Endodermal cell (in vitro differentiated cells): Measurements from ENCODE around the gene YJU2. TPM values are rescaled to one million over a fixed set of nuclear protein-coding genes. Genes with fewer than 3 reads are reported as not detected.
A peak's percentile ranks its signal among the peaks of the same experiment; 100 is the strongest.
"Not testable (repeated sequence)": the region's sequence is repeated elsewhere in the genome, so short reads cannot be mapped to it uniquely, and the experiment has no call there.

ENCODE experiments used
- DNase-seq: peaks from one replicate; pipeline ENCODE4 v3.0.0-alpha.2; 2017
- H3K27ac ChIP-seq: 2 replicates; pipeline ENCODE4 v1.5.1; 2013; ENCODE audit warnings: mild to moderate bottlenecking, low read depth, low read length, moderate library complexity
- H3K27me3 ChIP-seq: 2 replicates; pipeline ENCODE4 v1.6.1; 2013; ENCODE audit warnings: mild to moderate bottlenecking, low read length, moderate library complexity; ENCODE audit not compliant: insufficient read depth, control insufficient read depth, poor library complexity, severe bottlenecking
- H3K36me3 ChIP-seq: 2 replicates; pipeline ENCODE4 v1.7.0; 2013; ENCODE audit warnings: mild to moderate bottlenecking, low read length, moderate library complexity; ENCODE audit not compliant: control insufficient read depth, insufficient read depth
- H3K4me1 ChIP-seq: one replicate; pipeline ENCODE4 v1.7.0; 2013; ENCODE audit warnings: low read length; ENCODE audit not compliant: control insufficient read depth, insufficient read depth
- H3K4me3 ChIP-seq: 2 replicates; pipeline ENCODE4 v1.5.1; 2013; ENCODE audit warnings: mild to moderate bottlenecking, low read length, moderate library complexity
- H3K9ac ChIP-seq: 2 replicates; pipeline ENCODE4 v1.6.1; 2013; ENCODE audit warnings: mild to moderate bottlenecking, low read length, moderate library complexity; ENCODE audit not compliant: poor library complexity, severe bottlenecking; ENCODE audit errors: extremely low read depth
- H3K9me3 ChIP-seq: 2 replicates; pipeline ENCODE4 v1.6.1; 2013; ENCODE audit warnings: mild to moderate bottlenecking, low read length, moderate library complexity; ENCODE audit not compliant: control insufficient read depth
- H3K27ac Mint-ChIP-seq: 2 replicates; pipeline ENCODE4 v1.8.0; 2020; ENCODE audit warnings: mixed read lengths
- H3K27me3 Mint-ChIP-seq: 2 replicates; pipeline ENCODE4 v1.8.0; 2021; ENCODE audit warnings: mild to moderate bottlenecking, mixed read lengths; ENCODE audit not compliant: insufficient read depth
- H3K36me3 Mint-ChIP-seq: 2 replicates; pipeline ENCODE4 v1.8.0; 2020; ENCODE audit warnings: low read depth, mixed read lengths
- H3K4me1 Mint-ChIP-seq: 2 replicates; pipeline ENCODE4 v1.8.0; 2020; ENCODE audit warnings: mixed read lengths
- H3K4me3 Mint-ChIP-seq: 2 replicates; pipeline ENCODE4 v1.8.0; 2020; ENCODE audit warnings: mild to moderate bottlenecking, moderate library complexity, mixed read lengths
- H3K9me3 Mint-ChIP-seq: 2 replicates; pipeline ENCODE4 v1.8.0; 2020; ENCODE audit warnings: mild to moderate bottlenecking, mixed read lengths
- CTCF ChIP-seq: fragments of 200-600 bp; sonication (generic); conservative IDR thresholded peaks from 2 replicates; pipeline ENCODE4 v1.5.0; 2021; ENCODE audit warnings: antibody characterized with exemption, mild to moderate bottlenecking
- WGBS, 2 experiments: methylation state at CpG; one replicate each; pipeline versions ENCODE4 v1.1.5 to v1.1.7; 2013; ENCODE audit warnings: missing lambda C conversion rate in 2 of 2, mixed read lengths in 1 of 2; ENCODE audit not compliant: insufficient coverage in 1 of 2, insufficient read length in 1 of 2; 5-methylcytosine and 5-hydroxymethylcytosine counted together
- total RNA-seq, 2 donors: library from RNA; stranded (reverse); fragmentation: NEBNext Ultra II Directional in 1 of 2; extraction: Animal tissue kit (Norgen Biotek cat#: 25700) in 1 of 2; gene quantifications; 2 replicates in 1 of 2; 3 replicates in 1 of 2; pipeline ENCODE4 v1.2.1, GENCODE V29; 2021

Gene YJU2
- total RNA-seq, 2 donors from 2014 or later, result 15.8 to 16.4 TPM

- Histone ChIP-seq H3K4me1 (no peaks in the 10 kb centered on the region), H3K36me3 (no peaks in the 10 kb centered on the region), H3K9me3 (no peaks in the 10 kb centered on the region), H3K4me3 (no peak overlapping the region), H3K27ac (no peak overlapping the region), H3K27me3 (no peaks in the 10 kb centered on the region), H3K9ac (no peak overlapping the region)
- H3K4me1 Mint-ChIP-seq, result no peaks in the 10 kb centered on the region
- H3K4me3 Mint-ChIP-seq, result no peak overlapping the region
- H3K36me3 Mint-ChIP-seq, result no peaks in the 10 kb centered on the region
- H3K27me3 Mint-ChIP-seq, result peaks cover 2% of the 10 kb centered on the region
- no peak for DNase-seq
- H3K27ac Mint-ChIP-seq, result no peak overlapping the region
- no peaks in the 10 kb centered on the region for H3K9me3 Mint-ChIP-seq
- TF ChIP-seq CTCF, result no peak
Observed at GRCh38 chr19:4227771-4228170, 19.1 kb upstream of the YJU2 start.

GRCh38 chr19:4228765-4229178 is 18.1 kb upstream of the YJU2 start:
- no peaks in the 10 kb centered on the region for H3K4me1 Mint-ChIP-seq
- Histone ChIP-seq H3K27me3 (no peaks in the 10 kb centered on the region), H3K4me3 (no peak overlapping the region), H3K4me1 (no peaks in the 10 kb centered on the region), H3K9ac (no peak overlapping the region), H3K36me3 (no peaks in the 10 kb centered on the region), H3K9me3 (no peaks in the 10 kb centered on the region), H3K27ac (no peak overlapping the region)
- no peak overlapping the region for H3K4me3 Mint-ChIP-seq
- no peak overlapping the region for H3K27ac Mint-ChIP-seq
- no peaks in the 10 kb centered on the region for H3K36me3 Mint-ChIP-seq
- WGBS, 2 experiments, result 83 to 94% methylated on average over 2 of the region's 2 CpGs
- DNase-seq, result no peak
- TF ChIP-seq CTCF, result no peak
- H3K9me3 Mint-ChIP-seq, result no peaks in the 10 kb centered on the region
- H3K27me3 Mint-ChIP-seq, result peaks cover 2% of the 10 kb centered on the region

- H3K4me3 Mint-ChIP-seq, result no peak within 1 kb of the TSS
- H3K27ac Mint-ChIP-seq, result no peak within 1 kb of the TSS
- H3K36me3 Mint-ChIP-seq, result no peaks in the 10 kb centered on the region
- Histone ChIP-seq H3K4me1 (no peaks in the 10 kb centered on the region), H3K27ac (no peak within 1 kb of the TSS), H3K9ac (no peak within 1 kb of the TSS), H3K36me3 (no peaks in the 10 kb centered on the region), H3K27me3 (no peaks in the 10 kb centered on the region), H3K9me3 (no peaks in the 10 kb centered on the region), H3K4me3 (no peak within 1 kb of the TSS)
- H3K27me3 Mint-ChIP-seq, result peaks cover 2% of the 10 kb centered on the region
- DNase-seq, result peak; percentile 76
- H3K4me1 Mint-ChIP-seq, result no peaks in the 10 kb centered on the region
- WGBS, 2 experiments, result 54 to 56% methylated on average over 9 to 19 of the region's 19 CpGs
- H3K9me3 Mint-ChIP-seq, result no peaks in the 10 kb centered on the region
- no peak for TF ChIP-seq CTCF
Observed at GRCh38 chr19:4229179-4229931, 17.5 kb upstream of the YJU2 start, which contains the start of gene EBI3. EBI3 (plus strand) TSS chr19:4229523; CDS start chr19:4229551, 28 bp downstream.

- 85% methylated on average over 6 of the region's 6 CpGs; no CpG with 5 or more reads in 1 of the 2 experiments for WGBS, 2 experiments
Observed at GRCh38 chr19:4230237-4230636, 16.6 kb upstream of the YJU2 start.

GRCh38 chr19:4231521-4231920 is 15.4 kb upstream of the YJU2 start:
- H3K27me3 Mint-ChIP-seq, H3K9me3 Mint-ChIP-seq, H3K4me1 Mint-ChIP-seq, H3K36me3 Mint-ChIP-seq, H3K9ac ChIP-seq, H3K4me3 ChIP-seq, DNase-seq, H3K27ac Mint-ChIP-seq, H3K27ac ChIP-seq, H3K27me3 ChIP-seq, H3K9me3 ChIP-seq, H3K4me1 ChIP-seq, H3K36me3 ChIP-seq, H3K4me3 Mint-ChIP-seq: not testable (repeated sequence)
- 93 to 95% methylated on average over 5 to 6 of the region's 6 CpGs for WGBS, 2 experiments

More at GRCh38 chr19:4230237-4230636, 16.6 kb upstream of the YJU2 start:
- not testable (repeated sequence) for H3K36me3 ChIP-seq, H3K9ac ChIP-seq, H3K36me3 Mint-ChIP-seq, H3K27ac ChIP-seq, H3K27me3 Mint-ChIP-seq, H3K4me1 ChIP-seq, H3K4me1 Mint-ChIP-seq, H3K27me3 ChIP-seq, H3K4me3 Mint-ChIP-seq, H3K9me3 Mint-ChIP-seq, H3K27ac Mint-ChIP-seq, H3K9me3 ChIP-seq, DNase-seq, H3K4me3 ChIP-seq
